B cell (primary cell): Measurements from ENCODE around the gene NEU4. TPM values are rescaled to one million over a fixed set of nuclear protein-coding genes. Genes with fewer than 3 reads are reported as not detected.
"Not testable (repeated sequence)": the region's sequence is repeated elsewhere in the genome, so short reads cannot be mapped to it uniquely, and the experiment has no call there.

Experiments used
- ATAC-seq: fragments of 200-7000 bp; cut with Tn5 transposase; one replicate; pipeline ENCODE4 v1.10.0; 2021; ENCODE audit warnings: low read depth, mild to moderate bottlenecking, moderate number of reproducible peaks, moderate library complexity
- CTCF ChIA-PET: fragments of 350-600 bp; sonication (Branson Sonifier 250); formaldehyde crosslinking; loops from one replicate; lab custom pipeline; 2021; ENCODE audit warnings: antibody characterized with exemption, inconsistent platforms; lab: Charles Lee
- POLR2A ChIA-PET: fragments of 350-600 bp; sonication (Branson Sonifier 250); formaldehyde crosslinking; loops from one replicate; lab custom pipeline; 2021; ENCODE audit warnings: antibody characterized with exemption; lab: Charles Lee
- DNase-seq: peaks from one replicate; pipeline ENCODE4 v3.0.0; 2013
- H2AFZ ChIP-seq: 2 replicates; pipeline ENCODE4 v1.6.1; 2012; ENCODE audit warnings: mild to moderate bottlenecking, low read depth, low read length; ENCODE audit not compliant: insufficient read depth, poor library complexity, severe bottlenecking
- H3K27ac ChIP-seq, 2 donors: 1 replicate in 1 of 2; 2 replicates in 1 of 2; pipeline ENCODE4 v1.5.1; 2012 to 2013; ENCODE audit warnings: low read length in 2 of 2, mild to moderate bottlenecking in 2 of 2, moderate library complexity in 1 of 2
- H3K27me3 ChIP-seq, 4 experiments: fragments of 200-600 bp in 1 of 4; sonication (generic) in 1 of 4; replicated peaks in 1 of 4; 1 replicate in 2 of 4; 2 replicates in 2 of 4; pipeline versions ENCODE4 v1.6.1 to v1.7.0; 2013 to 2016; ENCODE audit warnings: low read length in 3 of 4, mild to moderate bottlenecking in 2 of 4, mixed read lengths in 1 of 4, moderate library complexity in 1 of 4; ENCODE audit not compliant: insufficient read depth in 4 of 4, control insufficient read depth in 3 of 4; ENCODE audit errors: control extremely low read depth in 1 of 4
- H3K36me3 ChIP-seq, 2 experiments: replicated peaks in 1 of 2; 1 replicate in 1 of 2; 2 replicates in 1 of 2; pipeline versions ENCODE4 v1.6.1 to v1.7.1; 2013; ENCODE audit warnings: low read length in 1 of 2; ENCODE audit not compliant: insufficient read depth in 2 of 2, control insufficient read depth in 1 of 2; ENCODE audit errors: control extremely low read depth in 1 of 2, extremely low read depth in 1 of 2
- H3K4me1 ChIP-seq, 2 donors: fragments of 200-600 bp in 1 of 2; sonication (generic) in 1 of 2; 1 replicate in 1 of 2; 2 replicates in 1 of 2; pipeline versions ENCODE4 v1.5.1 to v1.6.1; 2013 to 2017; ENCODE audit warnings: low read length in 2 of 2; ENCODE audit not compliant: control insufficient read depth in 2 of 2, insufficient read depth in 2 of 2
- H3K4me2 ChIP-seq: replicated peaks from 2 replicates; pipeline ENCODE3; 2012; ENCODE audit warnings: mild to moderate bottlenecking, low read depth, low read length; ENCODE audit not compliant: poor library complexity, severe bottlenecking
- H3K4me3 ChIP-seq, 5 experiments: fragments of 200-600 bp in 1 of 5; sonication (generic) in 1 of 5; 1 replicate in 3 of 5; 2 replicates in 2 of 5; pipeline versions ENCODE4 v1.5.1 to v1.7.0; 2011 to 2016; ENCODE audit warnings: low read length in 4 of 5, mild to moderate bottlenecking in 4 of 5, low read depth in 2 of 5, control low read depth in 1 of 5, moderate library complexity in 1 of 5; ENCODE audit not compliant: insufficient read depth in 1 of 5; ENCODE audit errors: control extremely low read depth in 1 of 5, extremely low read depth in 1 of 5
- H3K79me2 ChIP-seq: fragments of 200-600 bp; sonication (generic); one replicate; pipeline ENCODE4 v1.6.0; 2016; ENCODE audit warnings: low read length; ENCODE audit not compliant: control insufficient read depth, insufficient read depth
- H3K9ac ChIP-seq: fragments of 200-600 bp; sonication (generic); 2 replicates; pipeline ENCODE4 v1.6.1; 2017; ENCODE audit warnings: mild to moderate bottlenecking, low read length, moderate library complexity
- H3K9me3 ChIP-seq, 3 donors: one replicate each; pipeline versions ENCODE4 v1.6.1 to v1.7.1; 2013; ENCODE audit warnings: low read length in 2 of 3; ENCODE audit not compliant: control insufficient read depth in 2 of 3, insufficient read depth in 1 of 3; ENCODE audit errors: control extremely low read depth in 1 of 3
- H4K20me1 ChIP-seq: 2 replicates; pipeline ENCODE4 v1.6.0; 2012; ENCODE audit warnings: mild to moderate bottlenecking, low read length; ENCODE audit not compliant: insufficient read depth, control insufficient read depth, poor library complexity, severe bottlenecking
- H3K27ac Mint-ChIP-seq: one replicate; pipeline ENCODE4 v1.8.0; 2021; ENCODE audit warnings: mixed read lengths
- H3K27me3 Mint-ChIP-seq: one replicate; pipeline ENCODE4 v1.8.0; 2021; ENCODE audit warnings: mixed read lengths
- H3K4me1 Mint-ChIP-seq: one replicate; pipeline ENCODE4 v1.8.0; 2021; ENCODE audit warnings: mixed read lengths
- H3K4me3 Mint-ChIP-seq: one replicate; pipeline ENCODE4 v1.8.0; 2021; ENCODE audit warnings: mixed read lengths
- H3K9me3 Mint-ChIP-seq: one replicate; pipeline ENCODE4 v1.8.0; 2022; ENCODE audit warnings: mixed read lengths; ENCODE audit not compliant: insufficient read depth
- EZH2 ChIP-seq: IDR thresholded peaks from 2 replicates; pipeline ENCODE4 v1.6.1; 2012; ENCODE audit warnings: borderline replicate concordance, low read depth, mild to moderate bottlenecking, moderate library complexity, low read length; ENCODE audit not compliant: insufficient read depth, poor library complexity, severe bottlenecking
- WGBS: methylation state at CpG from one replicate; pipeline ENCODE4 v1.1.5; 2013; ENCODE audit warnings: missing lambda C conversion rate; ENCODE audit not compliant: insufficient coverage; 5-methylcytosine and 5-hydroxymethylcytosine counted together
- intact Hi-C: fragments of 100-400 bp; cut with micrococcal nuclease; formaldehyde crosslinking; loops from one replicate; pipeline ENCODE4 v1.10.0; 2022
- polyA plus RNA-seq: library from polyadenylated mRNA; depleted of rRNA; stranded (reverse); fragments of >200 nt; gene quantifications from 2 replicates; pipeline ENCODE4 v1.2.3, GENCODE V29; 2012
- total RNA-seq, 2 donors: library from RNA; stranded (reverse); fragments of 120-200 nt in 1 of 2; gene quantifications; 1 replicate in 1 of 2; 2 replicates in 1 of 2; pipeline versions ENCODE4 v1.2.3 to v1.2.4, GENCODE V29; 2013 to 2022
- TF ChIP-seq, protein P1 (sequence below): fragments of 200-600 bp; IDR thresholded peaks from one replicate; pipeline ENCODE4 v1.8.0; 2022; ENCODE audit warnings: antibody characterized with exemption, mild to moderate bottlenecking

The NEU4 gene
- total and polyA plus RNA-seq, 2 donors (not counting 1 experiment from before 2014, with no cell fraction given): 0.19 TPM; not detected in 1

DNA sequence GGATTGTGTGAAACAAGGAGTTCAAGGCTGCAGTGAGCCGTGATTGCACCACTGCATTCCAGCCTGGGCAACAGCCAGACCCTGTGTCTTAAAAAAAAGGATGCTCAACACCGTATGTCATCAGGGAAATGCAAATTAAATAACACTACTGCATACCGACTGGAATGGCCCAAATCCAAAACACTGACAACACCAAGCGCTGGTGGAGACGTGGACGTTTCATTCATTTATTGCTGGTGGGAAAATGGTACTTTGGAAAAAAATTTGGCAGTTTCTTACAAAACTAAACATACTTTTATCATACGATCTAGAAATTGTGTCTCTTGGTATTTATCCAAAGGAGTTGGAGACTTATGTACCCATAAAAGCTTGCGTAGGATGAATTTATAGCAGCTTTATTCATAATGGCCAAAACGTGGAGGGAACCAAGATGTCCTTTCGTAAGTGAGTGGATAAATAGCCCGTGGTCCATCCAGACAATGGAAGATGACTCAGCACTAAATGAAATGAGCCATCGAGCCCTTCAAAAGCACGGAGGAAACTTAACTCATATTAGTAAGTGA lies 24.2 kb downstream of the NEU4 start:
- Histone ChIP-seq H4K20me1 (no peaks in the 10 kb centered on the region), H3K4me1 (no peaks in the 10 kb centered on the region), H3K27me3 (peaks cover 0 to 5% (median 1%) of the 10 kb centered on the region in 4 experiments), H3K9me3 (peaks cover 0 to 6% (median 0%) of the 10 kb centered on the region in 3 donors), H3K4me2 (no peak overlapping the region), H2AFZ (no peak overlapping the region), H3K4me3 (no peak overlapping the region), H3K27ac (no peak overlapping the region), H3K79me2 (no peaks in the 10 kb centered on the region), H3K36me3 (no peaks in the 10 kb centered on the region), H3K9ac (no peak overlapping the region)
- Mint-ChIP-seq H3K27me3 (peaks cover 18% of the 10 kb centered on the region), H3K9me3 (peaks cover 4% of the 10 kb centered on the region), H3K27ac (no peak overlapping the region), H3K4me1 (no peaks in the 10 kb centered on the region), H3K4me3 (no peak overlapping the region)
- ChIA-PET CTCF (no interaction called here), POLR2A (no interaction called here)
- ATAC-seq (no peak), DNase-seq (no peak)
- WGBS: 64% methylated on average over 4 of the region's 13 CpGs
- no peak for TF ChIP-seq EZH2
- TF ChIP-seq, protein P1, sequence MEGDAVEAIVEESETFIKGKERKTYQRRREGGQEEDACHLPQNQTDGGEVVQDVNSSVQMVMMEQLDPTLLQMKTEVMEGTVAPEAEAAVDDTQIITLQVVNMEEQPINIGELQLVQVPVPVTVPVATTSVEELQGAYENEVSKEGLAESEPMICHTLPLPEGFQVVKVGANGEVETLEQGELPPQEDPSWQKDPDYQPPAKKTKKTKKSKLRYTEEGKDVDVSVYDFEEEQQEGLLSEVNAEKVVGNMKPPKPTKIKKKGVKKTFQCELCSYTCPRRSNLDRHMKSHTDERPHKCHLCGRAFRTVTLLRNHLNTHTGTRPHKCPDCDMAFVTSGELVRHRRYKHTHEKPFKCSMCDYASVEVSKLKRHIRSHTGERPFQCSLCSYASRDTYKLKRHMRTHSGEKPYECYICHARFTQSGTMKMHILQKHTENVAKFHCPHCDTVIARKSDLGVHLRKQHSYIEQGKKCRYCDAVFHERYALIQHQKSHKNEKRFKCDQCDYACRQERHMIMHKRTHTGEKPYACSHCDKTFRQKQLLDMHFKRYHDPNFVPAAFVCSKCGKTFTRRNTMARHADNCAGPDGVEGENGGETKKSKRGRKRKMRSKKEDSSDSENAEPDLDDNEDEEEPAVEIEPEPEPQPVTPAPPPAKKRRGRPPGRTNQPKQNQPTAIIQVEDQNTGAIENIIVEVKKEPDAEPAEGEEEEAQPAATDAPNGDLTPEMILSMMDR: no peak
- intact Hi-C loops: no loop called here

DNA sequence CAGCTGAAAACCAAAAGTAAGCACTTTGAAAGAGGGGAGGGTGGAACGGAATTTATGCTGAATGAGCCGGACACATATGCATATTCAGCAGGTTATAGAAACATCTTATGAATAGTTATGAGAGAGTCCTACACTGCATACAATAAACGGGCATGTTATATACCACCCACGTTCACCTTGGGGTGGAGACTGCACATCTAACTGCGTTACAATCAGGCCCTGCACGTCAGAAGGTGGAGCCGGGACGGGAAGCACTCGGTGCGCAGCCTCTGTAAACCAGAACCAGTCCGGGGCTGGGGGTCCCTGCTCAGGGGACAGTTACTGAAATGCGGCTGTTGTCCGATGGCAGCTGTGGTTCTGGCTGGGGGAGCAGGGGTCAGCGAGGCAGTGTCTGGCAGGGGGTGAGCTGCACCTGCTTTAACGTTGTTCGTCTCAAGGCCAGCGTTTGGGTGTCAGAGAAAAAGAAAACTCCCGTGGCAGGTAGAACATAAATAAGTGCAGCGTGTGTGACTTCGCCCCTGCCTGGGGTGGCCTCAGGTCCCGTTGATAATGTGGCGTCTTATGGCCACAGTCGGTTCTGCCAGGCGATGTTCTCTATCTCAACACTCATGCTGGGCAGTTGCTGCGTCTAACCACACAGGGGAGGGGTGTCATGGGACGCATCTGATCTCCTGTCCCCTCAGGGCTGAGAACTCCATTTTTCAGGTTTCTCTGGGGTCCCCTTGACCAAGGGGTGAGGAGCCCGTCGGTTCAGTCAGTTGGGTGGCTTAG lies 24.9 kb downstream of the NEU4 start:
- intact Hi-C loops, H3K27me3 ChIP-seq, H3K4me1 ChIP-seq, ATAC-seq, POLR2A ChIA-PET, H3K9ac ChIP-seq, H3K9me3 ChIP-seq, CTCF ChIA-PET, H4K20me1 ChIP-seq, H3K4me3 ChIP-seq, H3K9me3 Mint-ChIP-seq, H3K36me3 ChIP-seq, DNase-seq, H2AFZ ChIP-seq, H3K27ac ChIP-seq, H3K27ac Mint-ChIP-seq, H3K79me2 ChIP-seq, H3K4me1 Mint-ChIP-seq, H3K4me3 Mint-ChIP-seq, H3K4me2 ChIP-seq: not testable (repeated sequence)
- 87% methylated on average over 18 of the region's 28 CpGs for WGBS
- H3K27me3 Mint-ChIP-seq: peaks cover 16% of the 10 kb centered on the region
